HCT116 (cell line): ENCODE data around the gene ERBB4. TPM values are rescaled to one million over a fixed set of nuclear protein-coding genes. Genes with fewer than 3 reads are reported as not detected.

Experiments used
- ATAC-seq: fragments of 200-7000 bp; cut with Tn5 transposase; 2 replicates; pipeline ENCODE4 v1.9.1; 2020; ENCODE audit warnings: mild to moderate bottlenecking, moderate library complexity
- BruUV-seq: library from RNA; stranded (reverse); fragments of 400-500 nt; replicated peaks from 2 replicates; lab custom pipeline; 2021; lab: Mats Ljungman, UMichigan
- CTCF ChIA-PET: fragments of 300-600 bp; sonication (Branson Sonifier 250); formaldehyde crosslinking; loops from one replicate; lab custom pipeline; 2021; ENCODE audit warnings: antibody characterized with exemption; lab: Charles Lee
- POLR2A ChIA-PET: fragments of 300-600, 350-600 bp; sonication (Branson Sonifier 250); formaldehyde crosslinking; loops from one replicate; lab custom pipeline; 2021; ENCODE audit warnings: antibody characterized with exemption; lab: Charles Lee
- RAD21 ChIA-PET, 2 experiments: fragments of 300-600 bp; sonication (Branson Sonifier 250); formaldehyde crosslinking; loops; one replicate each; lab custom pipeline; 2023; ENCODE audit warnings: low total read pairs in 2 of 2; ENCODE audit not compliant: uncharacterized antibody in 2 of 2, unreplicated experiment in 2 of 2, low non-redundant PET in 1 of 2; lab: Charles Lee
- DNase-seq: peaks from one replicate; pipeline ENCODE4 v3.0.0-alpha.2; 2010; ENCODE audit warnings: low read depth, low spot score
- H2AFZ ChIP-seq: fragments of 200-600 bp; shearing (Covaris generic), sonication (generic); 2 replicates; pipeline ENCODE4 v1.6.1; 2017; ENCODE audit warnings: low read depth, mixed run types, mixed read lengths, antibody characterized with exemption, low read length; ENCODE audit not compliant: poor library complexity, severe bottlenecking
- H3K27ac ChIP-seq: 2 replicates; pipeline ENCODE4 v1.5.1; 2012; ENCODE audit warnings: low read depth, low read length
- H3K27me3 ChIP-seq: fragments of 200-600 bp; sonication (generic); 2 replicates; pipeline ENCODE4 v1.6.1; 2016; ENCODE audit warnings: mixed run types, low read length, mixed read lengths; ENCODE audit not compliant: insufficient read depth
- H3K36me3 ChIP-seq, 2 experiments: fragments of 200-500 bp in 1 of 2; fragments of 200-600 bp in 1 of 2; sonication (Bioruptor generic) in 1 of 2; sonication (generic) in 1 of 2; 2 replicates each; pipeline versions ENCODE4 v1.5.1 to v1.6.1; 2014 to 2016; ENCODE audit warnings: low read length in 2 of 2, inconsistent platforms in 1 of 2, mixed read lengths in 1 of 2, mixed run types in 1 of 2; ENCODE audit not compliant: insufficient read depth in 2 of 2, control insufficient read depth in 1 of 2
- H3K4me1 ChIP-seq, 2 experiments: fragments of 200-600 bp in 1 of 2; sonication (generic) in 1 of 2; 2 replicates each; pipeline versions ENCODE4 v1.5.1 to v1.6.1; 2012 to 2017; ENCODE audit warnings: low read length in 2 of 2, inconsistent platforms in 1 of 2, mild to moderate bottlenecking in 1 of 2, mixed read lengths in 1 of 2, mixed run types in 1 of 2, moderate library complexity in 1 of 2; ENCODE audit not compliant: insufficient read depth in 2 of 2, control insufficient read depth in 1 of 2
- H3K4me2 ChIP-seq: fragments of 200-600 bp; sonication (generic); 2 replicates; pipeline ENCODE4 v1.6.1; 2017; ENCODE audit warnings: mixed run types, low read length, mixed read lengths
- H3K4me3 ChIP-seq, 2 experiments: fragments of 200-600 bp in 1 of 2; sonication (generic) in 1 of 2; replicated peaks in 1 of 2; 2 replicates each; pipeline ENCODE4 v1.5.1; 2011 to 2016; ENCODE audit warnings: low read length in 2 of 2, control low read depth in 1 of 2, low read depth in 1 of 2, mild to moderate bottlenecking in 1 of 2, mixed read lengths in 1 of 2, mixed run types in 1 of 2
- H3K79me2 ChIP-seq: fragments of 200-600 bp; sonication (generic); 2 replicates; pipeline ENCODE4 v1.6.1; 2017; ENCODE audit warnings: mild to moderate bottlenecking, mixed run types, low read length, moderate library complexity, mixed read lengths; ENCODE audit not compliant: insufficient read depth
- H3K9ac ChIP-seq: fragments of 200-600 bp; sonication (generic); 2 replicates; pipeline ENCODE4 v1.6.1; 2016; ENCODE audit warnings: low read length, mixed read lengths
- H3K9me2 ChIP-seq: fragments of 200-600 bp; sonication (generic), shearing (Covaris generic); 2 replicates; pipeline ENCODE4 v1.6.1; 2017; ENCODE audit warnings: mixed run types, mild to moderate bottlenecking, moderate library complexity; ENCODE audit not compliant: insufficient read depth
- H3K9me3 ChIP-seq, 2 experiments: fragments of 200-500 bp in 1 of 2; fragments of 200-600 bp in 1 of 2; sonication (Bioruptor generic) in 1 of 2; sonication (generic) in 1 of 2; 2 replicates each; pipeline ENCODE4 v1.6.1; 2014 to 2017; ENCODE audit warnings: low read length in 2 of 2, mixed read lengths in 2 of 2, inconsistent platforms in 1 of 2, low read depth in 1 of 2, mild to moderate bottlenecking in 1 of 2, mixed run types in 1 of 2, moderate library complexity in 1 of 2; ENCODE audit not compliant: control insufficient read depth in 1 of 2, insufficient read depth in 1 of 2
- H4K20me1 ChIP-seq: fragments of 200-600 bp; sonication (generic), shearing (Covaris generic); 2 replicates; pipeline ENCODE4 v1.6.1; 2017; ENCODE audit warnings: mixed run types, mild to moderate bottlenecking, moderate library complexity; ENCODE audit not compliant: insufficient read depth
- CEBPB ChIP-seq: IDR thresholded peaks from 2 replicates; pipeline ENCODE4 v1.6.1; 2012; ENCODE audit warnings: low read depth
- EZH2 ChIP-seq: fragments of 200-600 bp; sonication (generic); IDR thresholded peaks from 2 replicates; pipeline ENCODE4 v1.6.1; 2017; ENCODE audit warnings: antibody characterized with exemption, mixed run types
- EZH2phosphoT487 ChIP-seq: fragments of 200-600 bp; IDR thresholded peaks from 2 replicates; pipeline ENCODE4 v1.6.1; 2018; ENCODE audit warnings: antibody characterized with exemption, borderline replicate concordance
- POLR2A ChIP-seq: IDR thresholded peaks from 2 replicates; pipeline ENCODE4 v1.7.0; 2011; ENCODE audit warnings: borderline replicate concordance; ENCODE audit not compliant: insufficient read depth, insufficient read length; ENCODE audit errors: extremely low read depth
- SIN3A ChIP-seq: IDR thresholded peaks from 2 replicates; pipeline ENCODE4 v1.6.1; 2012; ENCODE audit warnings: low read depth
- SRF ChIP-seq: IDR thresholded peaks from 2 replicates; pipeline ENCODE4 v1.6.1; 2012; ENCODE audit warnings: low read depth
- YY1 ChIP-seq: IDR thresholded peaks from 2 replicates; pipeline ENCODE4 v1.6.1; 2011; ENCODE audit warnings: low read length, low read depth, moderate library complexity, mild to moderate bottlenecking; ENCODE audit not compliant: insufficient replicate concordance; ENCODE audit errors: extremely low read depth
- ZFX ChIP-seq: fragments of 450-650 bp; IDR thresholded peaks from 2 replicates; pipeline ENCODE4 v1.6.1; 2017
- ZNF274 ChIP-seq: fragments of 200-500 bp; sonication (Bioruptor generic); IDR thresholded peaks from 2 replicates; pipeline ENCODE4 v1.6.1; 2014; ENCODE audit warnings: mild to moderate bottlenecking, low read depth, low read length, inconsistent platforms
- intact Hi-C: fragments of 100-400 bp; cut with micrococcal nuclease; formaldehyde crosslinking; loops from 2 replicates; pipeline ENCODE4 v1.10.0; 2022
- total RNA-seq: library from RNA; stranded (reverse); gene quantifications from one replicate; pipeline ENCODE4 v1.2.1, GENCODE V29; 2021; ENCODE audit not compliant: unreplicated experiment
- TF ChIP-seq, protein P1 (sequence below): IDR thresholded peaks from 2 replicates; pipeline ENCODE4 v1.6.1; 2011; ENCODE audit warnings: mild to moderate bottlenecking, low read length, moderate library complexity; ENCODE audit not compliant: insufficient replicate concordance; ENCODE audit errors: extremely low read depth
- TF ChIP-seq, protein P2 (sequence below): IDR thresholded peaks from 2 replicates; pipeline ENCODE4 v1.6.1; 2012

ERBB4 gene
- total RNA-seq, 1 experiment from 2014 or later: 0.10 TPM

DNA sequence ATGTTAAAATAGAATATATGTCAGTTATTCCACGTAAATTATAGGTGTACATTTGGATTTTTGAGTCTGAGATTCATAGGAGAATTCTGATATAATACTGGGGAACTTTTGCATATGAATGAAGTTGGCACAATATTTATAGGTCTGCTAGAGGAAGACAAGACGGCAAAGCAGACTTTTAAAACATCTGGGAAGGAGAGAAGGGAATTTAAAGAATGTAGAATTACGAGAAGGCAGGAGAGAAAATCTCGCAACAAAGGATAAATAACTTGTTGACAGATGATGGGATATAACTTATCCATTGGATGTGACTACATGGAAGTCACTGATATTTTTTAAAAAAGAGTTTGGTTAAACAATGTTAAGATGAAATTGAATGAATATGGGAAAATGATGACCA is 615.6 kb downstream of the ERBB4 start (continued):
- no peak for TF ChIP-seq SRF
- TF ChIP-seq CEBPB: no peak
- no peak for TF ChIP-seq EZH2
- TF ChIP-seq SIN3A: no peak
- TF ChIP-seq ZFX: no peak
- TF ChIP-seq, protein P1, sequence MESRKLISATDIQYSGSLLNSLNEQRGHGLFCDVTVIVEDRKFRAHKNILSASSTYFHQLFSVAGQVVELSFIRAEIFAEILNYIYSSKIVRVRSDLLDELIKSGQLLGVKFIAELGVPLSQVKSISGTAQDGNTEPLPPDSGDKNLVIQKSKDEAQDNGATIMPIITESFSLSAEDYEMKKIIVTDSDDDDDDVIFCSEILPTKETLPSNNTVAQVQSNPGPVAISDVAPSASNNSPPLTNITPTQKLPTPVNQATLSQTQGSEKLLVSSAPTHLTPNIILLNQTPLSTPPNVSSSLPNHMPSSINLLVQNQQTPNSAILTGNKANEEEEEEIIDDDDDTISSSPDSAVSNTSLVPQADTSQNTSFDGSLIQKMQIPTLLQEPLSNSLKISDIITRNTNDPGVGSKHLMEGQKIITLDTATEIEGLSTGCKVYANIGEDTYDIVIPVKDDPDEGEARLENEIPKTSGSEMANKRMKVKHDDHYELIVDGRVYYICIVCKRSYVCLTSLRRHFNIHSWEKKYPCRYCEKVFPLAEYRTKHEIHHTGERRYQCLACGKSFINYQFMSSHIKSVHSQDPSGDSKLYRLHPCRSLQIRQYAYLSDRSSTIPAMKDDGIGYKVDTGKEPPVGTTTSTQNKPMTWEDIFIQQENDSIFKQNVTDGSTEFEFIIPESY: no peak
- no peak for TF ChIP-seq POLR2A
- TF ChIP-seq, all 23 proteins: peak for 0

DNA sequence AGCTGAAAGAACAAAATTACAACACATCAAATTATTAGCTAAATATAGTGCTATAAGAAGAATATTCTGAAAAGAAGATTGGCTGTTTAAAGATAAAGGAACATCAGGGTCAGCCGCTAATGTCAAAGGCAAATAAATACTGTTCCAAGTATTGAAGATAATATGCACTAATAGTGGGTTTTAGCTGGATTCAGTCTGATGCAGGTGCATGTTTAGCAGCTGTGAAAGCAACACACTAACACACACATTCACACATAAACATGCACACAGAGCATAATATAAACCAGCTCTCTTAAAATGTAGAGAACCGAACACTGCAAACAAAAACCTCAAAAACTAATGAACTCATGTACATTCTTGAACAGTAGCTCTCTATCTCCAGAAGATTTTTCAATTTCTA is 634.6 kb downstream of the ERBB4 start:
- H3K9ac ChIP-seq: no peak overlapping the region
- no peaks in the 10 kb centered on the region for H4K20me1 ChIP-seq
- RAD21 ChIA-PET: no interaction called here
- ATAC-seq: no peak
- no peaks in the 10 kb centered on the region for H3K27me3 ChIP-seq
- H3K4me2 ChIP-seq: no peak overlapping the region
- no peak for DNase-seq
- no peaks in the 10 kb centered on the region for H3K9me2 ChIP-seq
- no peak overlapping the region for H3K27ac ChIP-seq
- H3K9me3 ChIP-seq: no peaks in the 10 kb centered on the region
- H3K4me3 ChIP-seq: no peak overlapping the region
- no TSS peak for BruUV-seq
- H3K36me3 ChIP-seq: no peaks in the 10 kb centered on the region
- TF ChIP-seq, protein P2, sequence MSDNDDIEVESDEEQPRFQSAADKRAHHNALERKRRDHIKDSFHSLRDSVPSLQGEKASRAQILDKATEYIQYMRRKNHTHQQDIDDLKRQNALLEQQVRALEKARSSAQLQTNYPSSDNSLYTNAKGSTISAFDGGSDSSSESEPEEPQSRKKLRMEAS: no peak
- TF ChIP-seq ZNF274 (no peak), YY1 (no peak), EZH2phosphoT487 (no peak), ZFX (no peak)
- H3K4me1 ChIP-seq: no peaks in the 10 kb centered on the region
- CTCF ChIA-PET: no interaction called here
- H2AFZ ChIP-seq: no peak overlapping the region
- no peaks in the 10 kb centered on the region for H3K79me2 ChIP-seq
- intact Hi-C loops: no loop called here
- POLR2A ChIA-PET: no interaction called here
